Loucy (cell line): Measurements from ENCODE around the gene ZNRF1.

Experiments
- EZH2phosphoT487 ChIP-seq: fragments of 200-600 bp; IDR thresholded peaks from 2 replicates; pipeline ENCODE4 v1.6.1; 2018; ENCODE audit warnings: antibody characterized with exemption, mild to moderate bottlenecking, moderate library complexity, borderline replicate concordance
- TF ChIP-seq, protein P1 (sequence below): fragments of 200-600 bp; sonication (generic); conservative IDR thresholded peaks from 2 replicates; pipeline ENCODE4 v1.5.1; 2014; ENCODE audit warnings: mild to moderate bottlenecking, antibody characterized with exemption, low read length

DNA sequence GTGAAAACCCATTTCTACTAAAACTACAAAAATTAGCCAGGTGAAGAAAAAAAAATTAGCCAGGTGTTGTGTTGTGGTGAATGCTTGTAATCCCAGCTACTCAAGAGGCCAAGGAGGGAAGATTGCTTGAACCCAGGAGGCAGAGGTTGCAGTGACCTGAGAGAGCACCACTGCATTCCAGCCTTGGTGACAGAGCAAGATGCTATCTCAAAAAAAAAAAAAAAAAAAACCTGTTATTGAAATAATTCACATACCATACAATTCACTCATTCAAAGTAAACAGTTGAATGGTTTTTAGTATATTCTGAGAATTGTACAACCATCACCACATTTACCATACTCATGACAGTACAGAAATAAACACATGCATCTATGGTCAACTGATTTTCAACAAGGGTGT lies 31.0 kb downstream of the ZNRF1 start:
- TF ChIP-seq, protein P1, sequence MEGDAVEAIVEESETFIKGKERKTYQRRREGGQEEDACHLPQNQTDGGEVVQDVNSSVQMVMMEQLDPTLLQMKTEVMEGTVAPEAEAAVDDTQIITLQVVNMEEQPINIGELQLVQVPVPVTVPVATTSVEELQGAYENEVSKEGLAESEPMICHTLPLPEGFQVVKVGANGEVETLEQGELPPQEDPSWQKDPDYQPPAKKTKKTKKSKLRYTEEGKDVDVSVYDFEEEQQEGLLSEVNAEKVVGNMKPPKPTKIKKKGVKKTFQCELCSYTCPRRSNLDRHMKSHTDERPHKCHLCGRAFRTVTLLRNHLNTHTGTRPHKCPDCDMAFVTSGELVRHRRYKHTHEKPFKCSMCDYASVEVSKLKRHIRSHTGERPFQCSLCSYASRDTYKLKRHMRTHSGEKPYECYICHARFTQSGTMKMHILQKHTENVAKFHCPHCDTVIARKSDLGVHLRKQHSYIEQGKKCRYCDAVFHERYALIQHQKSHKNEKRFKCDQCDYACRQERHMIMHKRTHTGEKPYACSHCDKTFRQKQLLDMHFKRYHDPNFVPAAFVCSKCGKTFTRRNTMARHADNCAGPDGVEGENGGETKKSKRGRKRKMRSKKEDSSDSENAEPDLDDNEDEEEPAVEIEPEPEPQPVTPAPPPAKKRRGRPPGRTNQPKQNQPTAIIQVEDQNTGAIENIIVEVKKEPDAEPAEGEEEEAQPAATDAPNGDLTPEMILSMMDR, result no peak
- TF ChIP-seq EZH2phosphoT487, result no peak
